HG02884 (cell line): ENCODE measurements around the gene SNX21.

ENCODE experiments used
- ATAC-seq: cut with Tn5 transposase; IDR thresholded peaks from one replicate; pipeline ENCODE4 v1.9.1; 2021; ENCODE audit warnings: mild to moderate bottlenecking, moderate library complexity; ENCODE audit not compliant: unreplicated experiment

SNX21 gene

DNA sequence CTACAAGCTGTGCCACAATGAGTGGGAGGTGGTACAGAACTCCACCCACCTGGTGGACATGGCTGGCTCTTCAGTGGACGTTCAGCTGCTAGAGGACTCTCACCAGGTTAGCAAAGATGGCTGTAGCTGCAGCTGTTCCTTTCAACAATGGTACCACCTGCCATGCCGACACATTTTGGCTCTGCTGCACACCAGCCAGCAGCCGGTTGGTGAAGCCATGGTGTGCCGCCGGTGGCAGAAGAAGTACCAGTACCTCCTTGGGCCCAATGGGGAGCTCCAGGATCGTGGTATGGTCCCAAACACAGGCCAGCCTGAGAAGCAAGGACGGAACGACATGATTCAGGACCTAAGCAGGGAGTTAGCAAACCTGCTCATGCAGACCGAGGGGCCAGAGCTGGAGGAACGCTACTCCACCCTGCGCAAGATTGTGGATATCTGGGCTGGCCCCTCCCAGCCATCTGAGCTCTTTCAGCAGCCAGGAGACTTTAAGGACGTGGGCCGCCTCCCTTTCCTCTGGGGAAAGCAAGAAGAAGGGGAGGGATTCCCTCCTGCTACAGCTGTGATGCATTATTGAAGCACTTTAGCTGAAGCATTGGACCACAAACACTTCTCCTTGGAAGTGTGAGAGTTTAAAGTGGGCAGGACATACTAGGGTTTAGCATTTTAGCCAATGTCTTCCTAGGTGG lies 44.6 kb downstream of the SNX21 start:
- ATAC-seq, result no peak

DNA sequence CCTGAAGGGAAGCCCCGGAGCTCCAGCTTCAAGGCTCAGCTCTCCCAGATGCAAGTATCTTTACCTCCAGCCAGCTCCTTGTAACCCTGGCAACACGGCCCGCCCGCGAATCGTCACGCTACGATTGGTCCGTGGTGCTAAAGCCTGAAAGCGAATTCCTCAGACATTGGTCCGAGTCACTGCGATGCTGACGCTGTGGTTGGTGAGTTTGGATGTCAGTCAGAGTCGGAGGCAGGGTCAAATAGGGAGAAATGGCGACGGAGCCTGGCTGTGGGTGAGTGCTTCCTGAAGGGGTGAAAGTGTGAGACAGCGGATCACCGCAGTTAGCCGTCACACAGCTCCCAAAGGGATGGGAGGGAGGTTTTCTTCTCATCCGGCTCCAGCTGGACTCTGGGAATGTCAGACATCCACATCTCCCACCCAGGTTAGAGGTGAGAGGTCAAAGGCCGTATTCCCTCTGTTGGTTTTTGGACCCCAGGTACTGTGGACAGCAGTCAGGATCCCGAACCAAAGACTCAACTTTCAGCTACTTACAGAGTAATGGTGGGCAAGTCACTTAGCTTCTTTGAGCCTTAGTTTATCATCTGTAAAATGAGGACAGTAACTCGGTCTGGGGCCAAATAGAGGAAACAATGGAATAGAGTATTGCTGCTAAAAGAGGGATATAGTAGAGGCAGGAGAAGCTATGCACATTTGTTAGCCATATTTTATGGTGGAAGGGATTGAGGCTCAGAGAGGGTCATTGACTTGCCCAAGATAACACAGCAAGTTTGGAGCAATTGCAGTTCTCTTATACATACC lies 47.6 kb downstream of the SNX21 start, which contains the start of gene ZSWIM1:
Gene ZSWIM1, plus strand, starts transcription at position 240 of the 801 bp plus-strand sequence. CDS start 1,366 bp downstream, outside the sequence.
- peak; percentile 95 for ATAC-seq

- no peak for ATAC-seq
These were observed 49.0 kb downstream of the SNX21 start for GRCh38 chr20:45882469-45883099.

DNA sequence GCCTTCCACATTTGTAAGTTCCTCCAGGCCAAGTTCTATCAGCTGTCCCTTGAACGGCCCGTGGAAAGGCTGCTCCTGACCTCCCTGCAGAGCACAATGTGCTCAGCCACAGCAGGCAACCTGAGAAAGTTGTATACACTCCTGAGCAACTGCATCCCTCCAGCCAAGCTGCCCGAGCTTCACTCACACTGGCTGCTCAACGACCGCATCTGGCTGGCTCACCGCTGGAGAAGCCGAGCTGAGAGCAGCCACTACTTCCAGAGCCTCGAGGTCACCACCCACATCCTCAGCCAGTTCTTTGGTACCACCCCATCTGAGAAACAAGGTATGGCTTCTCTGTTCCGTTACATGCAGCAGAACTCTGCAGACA lies 49.5 kb downstream of the SNX21 start:
- no peak for ATAC-seq

DNA sequence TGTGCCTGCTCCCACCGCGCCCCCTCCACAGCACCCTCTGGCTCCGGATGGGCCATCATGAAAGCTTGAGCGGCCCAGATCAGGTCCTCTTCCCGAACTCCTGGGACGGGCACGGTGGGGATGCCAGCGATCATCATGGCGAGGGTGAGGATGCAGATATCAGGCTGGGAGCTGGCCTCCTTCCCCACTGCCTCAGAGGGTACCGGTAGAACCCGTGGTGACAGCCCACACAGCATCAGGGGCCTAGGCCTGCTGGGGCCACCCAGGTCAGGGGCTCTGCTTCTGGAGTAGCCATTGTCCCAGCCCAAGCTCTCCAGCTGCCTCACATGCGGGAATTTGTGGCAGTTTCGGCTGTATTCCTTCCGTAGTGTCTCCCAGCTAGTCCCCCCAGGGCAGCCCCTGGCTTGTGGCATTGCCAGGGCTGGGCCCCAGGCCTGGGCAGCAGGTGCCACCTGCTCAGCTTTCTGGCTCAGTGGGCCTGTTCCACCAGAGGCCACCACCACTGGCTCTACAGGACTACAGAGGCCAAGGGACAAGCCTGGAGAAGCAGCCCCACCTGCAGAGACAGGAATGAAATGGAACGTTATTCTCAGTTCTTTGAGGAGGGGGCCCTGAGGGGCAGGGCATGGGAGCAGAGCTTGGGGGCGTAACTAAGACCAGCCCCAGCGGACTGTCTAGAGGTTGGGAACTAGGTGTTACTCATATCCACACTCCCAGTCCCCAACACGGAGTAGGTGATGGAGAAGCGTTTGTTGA lies 53.2 kb downstream of the SNX21 start:
- no peak for ATAC-seq

- no peak for ATAC-seq
These were observed 53.7 kb downstream of the SNX21 start, which contains the start of gene SPATA25 for GRCh38 chr20:45887346-45887715. Gene SPATA25 (minus strand): TSS chr20:45887622. CDS start chr20:45887590, 32 bp downstream.

DNA sequence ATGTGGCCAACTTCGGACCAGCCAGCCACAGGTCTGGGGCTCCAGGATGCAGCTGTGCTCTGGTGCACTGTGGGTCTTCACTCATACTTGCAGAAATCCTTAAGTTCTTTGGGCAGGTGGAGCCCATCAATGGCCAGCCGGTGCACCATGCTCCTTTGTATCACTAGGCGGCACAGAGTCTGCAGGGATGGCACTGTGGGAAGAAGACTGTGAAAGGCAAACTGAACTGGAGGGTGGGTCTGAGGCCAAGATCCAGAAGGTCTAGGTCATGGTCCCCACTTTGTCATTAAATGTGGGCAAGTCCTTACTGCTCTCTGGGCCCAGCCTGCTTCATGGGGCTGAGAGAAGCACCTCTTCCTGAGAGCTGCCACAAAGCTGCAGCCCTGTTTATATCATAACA lies 55.1 kb downstream of the SNX21 start:
- no peak for ATAC-seq

DNA sequence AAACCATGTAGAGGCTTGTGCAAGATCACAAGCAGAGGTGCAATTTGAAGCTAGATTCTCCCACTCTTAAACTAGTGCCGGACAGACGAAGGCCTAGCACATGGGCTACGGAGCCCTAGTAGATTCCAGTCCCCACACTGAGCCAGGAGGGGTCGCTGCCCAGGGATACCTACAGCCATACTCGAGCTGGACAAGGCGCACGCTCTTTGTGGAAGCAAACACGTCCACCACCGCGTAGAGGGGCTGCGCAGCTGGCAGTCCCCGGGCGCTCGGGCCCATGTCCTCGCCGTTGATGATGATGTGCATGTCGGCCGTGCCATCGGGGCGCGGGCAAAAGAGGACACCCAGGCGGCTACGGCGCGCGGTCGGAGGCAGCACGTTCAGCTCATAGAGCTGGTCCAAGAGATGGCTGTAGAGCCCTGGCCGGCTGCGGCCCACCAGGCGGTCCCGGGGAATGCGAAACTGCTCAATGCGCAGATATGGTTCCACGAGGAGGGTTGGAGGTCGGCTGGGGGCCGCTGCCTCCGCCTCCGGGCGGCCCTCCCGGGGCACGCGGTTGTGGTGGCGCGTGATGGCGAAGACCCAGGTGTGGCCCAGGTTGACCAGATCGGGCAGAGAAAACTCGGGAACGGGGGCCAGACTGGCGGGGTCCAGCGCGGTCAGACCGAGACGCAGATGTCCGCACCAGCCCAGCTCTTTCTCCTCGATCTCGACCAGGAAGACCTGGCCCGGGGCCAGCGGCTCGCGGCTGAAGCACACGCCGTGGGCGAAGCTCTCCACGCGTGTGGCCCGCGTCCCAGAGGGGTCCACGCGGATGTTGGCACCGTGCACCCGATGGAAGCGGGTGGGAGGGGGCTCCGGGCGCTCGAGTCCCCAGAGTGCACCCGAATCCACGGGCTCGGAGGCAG lies 56.7 kb downstream of the SNX21 start:
- ATAC-seq, result no peak

- ATAC-seq, result peak; percentile 71
These were observed 57.7 kb downstream of the SNX21 start, which contains the start of the genes CTSA and NEURL2 for GRCh38 chr20:45890985-45891983. Gene CTSA (plus strand): TSS chr20:45891335. CDS start chr20:45891569, 234 bp downstream. Gene NEURL2 (minus strand): TSS chr20:45891208. CDS start chr20:45890991, 217 bp downstream.

GRCh38 chr20:45892049-45892825 lies 58.6 kb downstream of the SNX21 start:
- no peak for ATAC-seq
